Skeletal muscle satellite cell (primary cell): Measurements from ENCODE around the gene LPGAT1.

ENCODE experiments used
- H3K27me3 ChIP-seq: 2 replicates; pipeline ENCODE4 v1.7.0; 2013; ENCODE audit warnings: low read length; ENCODE audit not compliant: control insufficient read depth, insufficient read depth
- H3K36me3 ChIP-seq: 2 replicates; pipeline ENCODE4 v1.7.0; 2013; ENCODE audit warnings: mild to moderate bottlenecking, control low read depth, low read length; ENCODE audit not compliant: insufficient read depth
- H3K4me1 ChIP-seq: 2 replicates; pipeline ENCODE4 v1.7.0; 2013; ENCODE audit warnings: low read length; ENCODE audit not compliant: control insufficient read depth, insufficient read depth
- H3K4me2 ChIP-seq: 2 replicates; pipeline ENCODE4 v1.7.0; 2013; ENCODE audit warnings: mild to moderate bottlenecking, low read length
- H3K4me3 ChIP-seq: 2 replicates; pipeline ENCODE4 v1.7.0; 2013; ENCODE audit warnings: low read length
- H3K9ac ChIP-seq: 2 replicates; pipeline ENCODE4 v1.7.0; 2013; ENCODE audit warnings: mild to moderate bottlenecking, low read depth, low read length, moderate library complexity
- H3K9me3 ChIP-seq: replicated peaks from 2 replicates; pipeline ENCODE4 v1.7.0; 2013; ENCODE audit warnings: mild to moderate bottlenecking, control low read depth, low read length

Gene LPGAT1

GRCh38 chr1:211797994-211798393 lies 32.6 kb downstream of the LPGAT1 start:
- H3K36me3 ChIP-seq, result no peaks in the 10 kb centered on the region

DNA sequence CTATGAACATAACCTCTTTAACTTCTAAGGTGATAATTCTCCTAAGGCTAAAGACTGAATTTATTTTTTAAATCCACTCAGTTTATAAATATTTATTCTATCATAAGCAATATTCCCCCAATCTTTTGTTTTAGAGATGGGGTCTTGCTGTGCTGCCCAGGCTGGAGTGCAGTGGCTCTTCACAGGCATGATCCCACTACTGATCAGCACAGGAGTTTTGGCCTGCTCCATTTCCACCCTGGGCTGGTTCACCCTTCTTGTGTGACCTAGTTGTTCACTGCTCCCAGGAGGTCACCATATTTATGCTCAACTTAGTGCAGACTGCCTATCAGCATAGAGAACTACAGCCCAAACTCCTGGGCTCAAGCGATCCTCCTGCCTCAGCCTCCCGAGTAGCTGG lies 38.6 kb downstream of the LPGAT1 start:
- Histone ChIP-seq H3K4me2 (no peak overlapping the region), H3K9me3 (no peaks in the 10 kb centered on the region), H3K36me3 (peaks cover 8% of the 10 kb centered on the region), H3K9ac (no peak overlapping the region), H3K4me3 (no peak overlapping the region), H3K4me1 (no peaks in the 10 kb centered on the region), H3K27me3 (no peaks in the 10 kb centered on the region)

More at GRCh38 chr1:211797994-211798393, 32.6 kb downstream of the LPGAT1 start:
- Histone ChIP-seq H3K27me3 (no peaks in the 10 kb centered on the region), H3K9me3 (no peaks in the 10 kb centered on the region), H3K4me1 (no peaks in the 10 kb centered on the region), H3K9ac (no peak overlapping the region), H3K4me3 (no peak overlapping the region), H3K4me2 (no peak overlapping the region)

GRCh38 chr1:211789641-211790464 lies 40.7 kb downstream of the LPGAT1 start:
- Histone ChIP-seq H3K9ac (no peak overlapping the region), H3K4me1 (no peaks in the 10 kb centered on the region), H3K4me3 (no peak overlapping the region), H3K9me3 (no peaks in the 10 kb centered on the region), H3K27me3 (no peaks in the 10 kb centered on the region), H3K36me3 (peaks cover 14% of the 10 kb centered on the region), H3K4me2 (no peak overlapping the region)

GRCh38 chr1:211788626-211789025 lies 41.9 kb downstream of the LPGAT1 start:
- H3K4me3 ChIP-seq, result no peak overlapping the region
- no peaks in the 10 kb centered on the region for H3K9me3 ChIP-seq
- H3K4me2 ChIP-seq, result no peak overlapping the region
- H3K27me3 ChIP-seq, result no peaks in the 10 kb centered on the region
- no peak overlapping the region for H3K9ac ChIP-seq
- no peaks in the 10 kb centered on the region for H3K4me1 ChIP-seq
- peaks cover 14% of the 10 kb centered on the region for H3K36me3 ChIP-seq

- Histone ChIP-seq H3K4me1 (no peaks in the 10 kb centered on the region), H3K9ac (no peak overlapping the region), H3K9me3 (no peaks in the 10 kb centered on the region), H3K36me3 (peaks cover 14% of the 10 kb centered on the region), H3K27me3 (no peaks in the 10 kb centered on the region), H3K4me3 (no peak overlapping the region), H3K4me2 (no peak overlapping the region)
Observed at GRCh38 chr1:211783897-211784296, 46.7 kb downstream of the LPGAT1 start.

DNA sequence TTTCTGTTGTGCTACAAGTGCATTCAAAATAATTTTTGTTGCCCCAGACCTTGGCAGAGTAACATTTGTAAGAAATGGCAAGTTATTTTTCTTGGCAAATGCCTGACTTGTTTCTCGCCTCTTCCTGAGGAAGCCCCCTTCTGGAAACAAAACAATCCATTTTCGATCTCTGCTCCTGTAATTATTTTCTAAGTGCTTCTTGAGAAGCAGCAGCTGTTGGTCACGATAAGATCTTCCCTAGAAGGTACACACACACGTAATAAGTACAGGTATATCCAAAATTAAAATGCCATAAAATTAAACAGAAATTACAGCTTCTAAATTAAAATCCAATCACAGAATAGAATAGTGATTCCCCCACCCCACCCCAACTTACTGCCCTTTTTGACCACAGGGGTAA lies 47.3 kb downstream of the LPGAT1 start:
- H3K27me3 ChIP-seq, result no peaks in the 10 kb centered on the region
- no peak overlapping the region for H3K4me2 ChIP-seq
- no peaks in the 10 kb centered on the region for H3K9me3 ChIP-seq
- peaks cover 14% of the 10 kb centered on the region for H3K36me3 ChIP-seq
- H3K4me3 ChIP-seq, result no peak overlapping the region
- H3K4me1 ChIP-seq, result no peaks in the 10 kb centered on the region
- H3K9ac ChIP-seq, result no peak overlapping the region

DNA sequence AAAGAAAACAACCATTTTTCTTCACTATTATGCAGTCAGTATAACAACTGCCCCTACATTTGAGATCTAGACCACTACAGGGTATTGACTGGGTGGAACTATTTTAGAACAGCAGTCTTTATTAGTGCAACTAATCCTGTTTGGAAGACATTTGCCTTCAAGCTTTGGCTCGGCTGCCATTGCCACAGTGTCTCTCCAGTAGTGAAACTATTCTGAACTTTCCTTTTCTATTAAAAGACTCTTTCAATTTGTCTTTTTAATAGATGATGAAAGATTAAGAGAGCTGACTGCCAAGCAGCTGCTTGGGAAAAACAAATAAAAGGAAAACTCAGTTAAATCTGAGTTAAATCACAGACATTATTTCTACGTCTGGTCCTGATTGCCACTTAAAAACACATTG lies 49.3 kb downstream of the LPGAT1 start:
- Histone ChIP-seq H3K4me3 (no peak overlapping the region), H3K9ac (no peak overlapping the region), H3K36me3 (peaks cover 9% of the 10 kb centered on the region), H3K9me3 (no peaks in the 10 kb centered on the region), H3K4me2 (no peak overlapping the region), H3K4me1 (no peaks in the 10 kb centered on the region), H3K27me3 (no peaks in the 10 kb centered on the region)

- H3K9ac ChIP-seq, result no peak overlapping the region
- no peaks in the 10 kb centered on the region for H3K9me3 ChIP-seq
- H3K4me2 ChIP-seq, result no peak overlapping the region
- H3K4me1 ChIP-seq, result no peaks in the 10 kb centered on the region
- H3K36me3 ChIP-seq, result peaks cover 3% of the 10 kb centered on the region
- no peaks in the 10 kb centered on the region for H3K27me3 ChIP-seq
- H3K4me3 ChIP-seq, result no peak overlapping the region
Observed at GRCh38 chr1:211775170-211775569, 55.4 kb downstream of the LPGAT1 start.

- H3K4me2 ChIP-seq, result no peak overlapping the region
- H3K9me3 ChIP-seq, result no peaks in the 10 kb centered on the region
- peaks cover 6% of the 10 kb centered on the region for H3K36me3 ChIP-seq
- no peaks in the 10 kb centered on the region for H3K4me1 ChIP-seq
- H3K4me3 ChIP-seq, result no peak overlapping the region
- H3K27me3 ChIP-seq, result no peaks in the 10 kb centered on the region
- no peak overlapping the region for H3K9ac ChIP-seq
Observed at GRCh38 chr1:211764701-211765100, 65.9 kb downstream of the LPGAT1 start.

DNA sequence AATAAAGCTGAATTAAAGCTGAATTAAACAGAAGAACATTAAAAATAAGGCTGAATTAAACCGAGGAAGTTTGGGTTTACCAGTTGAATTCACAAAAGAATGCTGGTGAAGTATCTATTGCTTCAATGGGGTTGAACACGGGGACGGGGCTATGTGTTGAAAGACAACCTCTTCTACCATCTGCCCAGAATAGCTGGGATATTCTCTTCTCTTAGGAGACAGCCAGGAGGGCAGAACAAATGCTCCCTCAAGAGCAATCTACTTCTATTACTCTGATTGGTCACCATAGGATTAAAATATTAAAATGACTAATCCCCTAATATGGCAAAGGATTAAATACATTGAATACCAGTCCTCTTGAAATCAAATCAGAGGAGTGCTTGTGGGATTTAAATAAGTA lies 68.4 kb downstream of the LPGAT1 start:
- Histone ChIP-seq H3K4me1 (no peaks in the 10 kb centered on the region), H3K9me3 (no peaks in the 10 kb centered on the region), H3K4me3 (no peak overlapping the region), H3K9ac (no peak overlapping the region), H3K4me2 (no peak overlapping the region), H3K36me3 (peaks cover 6% of the 10 kb centered on the region), H3K27me3 (no peaks in the 10 kb centered on the region)

DNA sequence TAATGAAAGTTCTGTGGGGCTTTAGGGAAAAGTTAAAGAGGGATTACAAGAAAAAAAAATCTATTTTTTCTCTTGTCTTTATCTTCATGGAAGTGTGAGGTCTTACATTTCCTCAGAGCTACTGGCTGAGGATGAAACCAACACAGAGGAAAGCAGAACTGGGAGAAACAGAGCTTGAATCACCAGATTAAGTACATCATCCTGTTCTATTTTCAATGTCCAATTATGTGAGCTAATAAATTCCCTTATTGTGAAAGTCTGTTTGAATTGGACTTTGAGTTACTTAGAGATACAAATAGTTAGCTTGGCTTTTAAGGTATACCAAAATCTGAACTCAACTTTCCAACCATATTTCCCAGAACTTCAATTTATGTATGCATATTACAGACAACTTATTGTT lies 69.2 kb downstream of the LPGAT1 start:
- no peaks in the 10 kb centered on the region for H3K4me1 ChIP-seq
- H3K36me3 ChIP-seq, result peaks cover 6% of the 10 kb centered on the region
- no peak overlapping the region for H3K4me3 ChIP-seq
- no peak overlapping the region for H3K4me2 ChIP-seq
- H3K9ac ChIP-seq, result no peak overlapping the region
- H3K9me3 ChIP-seq, result no peaks in the 10 kb centered on the region
- H3K27me3 ChIP-seq, result no peaks in the 10 kb centered on the region

DNA sequence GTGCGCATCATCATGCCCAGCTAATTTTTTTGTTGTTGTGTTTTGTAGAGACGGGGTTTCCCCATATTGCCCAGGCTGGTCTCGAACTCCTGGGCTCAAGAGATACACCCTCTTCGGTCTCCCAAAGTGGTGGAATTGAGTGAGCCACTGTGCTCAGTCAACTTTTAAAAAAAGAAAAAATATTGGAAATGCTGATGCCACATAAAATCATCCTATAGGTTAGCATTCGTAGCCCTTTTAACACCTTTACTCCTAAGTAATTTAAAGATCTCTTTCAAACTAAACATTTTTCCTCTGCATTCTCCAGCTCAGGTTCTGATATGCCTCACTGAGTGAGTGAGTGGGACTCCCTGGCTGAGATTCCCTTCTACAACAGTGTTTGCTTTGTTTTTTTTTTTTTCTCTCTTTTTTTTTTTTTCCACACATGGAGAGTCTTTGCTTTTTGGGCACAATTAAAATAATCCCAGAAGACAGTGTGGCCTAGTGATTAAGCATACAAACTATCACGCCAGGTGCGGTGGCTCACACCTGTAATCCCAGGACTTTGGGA lies 74.0 kb downstream of the LPGAT1 start:
- Histone ChIP-seq H3K9me3 (no peaks in the 10 kb centered on the region), H3K9ac (no peak overlapping the region), H3K4me1 (no peaks in the 10 kb centered on the region), H3K4me3 (no peak overlapping the region), H3K4me2 (no peak overlapping the region), H3K27me3 (no peaks in the 10 kb centered on the region), H3K36me3 (no peaks in the 10 kb centered on the region)
